SK-N-MC (cell line): ENCODE data around the gene RTN4RL1.

Experiments used
- DNase-seq: peaks from one replicate; pipeline ENCODE4 v3.0.0-alpha.2; 2011; ENCODE audit warnings: low read depth, low spot score
- H3K27ac ChIP-seq: fragments of 200-600 bp; sonication (generic); 2 replicates; pipeline ENCODE4 v1.5.1; 2016; ENCODE audit warnings: mixed run types
- H3K36me3 ChIP-seq: fragments of 200-600 bp; sonication (generic); 2 replicates; pipeline ENCODE4 v1.6.1; 2017; ENCODE audit warnings: antibody characterized with exemption, low read length, mixed read lengths; ENCODE audit not compliant: insufficient read depth
- H3K4me3 ChIP-seq: fragments of 200-600 bp; sonication (generic); 2 replicates; pipeline ENCODE4 v1.5.1; 2016
- H3K9ac ChIP-seq: fragments of 200-600 bp; sonication (generic); 2 replicates; pipeline ENCODE4 v1.8.0; 2017; ENCODE audit warnings: mixed run types, mixed read lengths; ENCODE audit not compliant: insufficient read length
- H3K9me3 ChIP-seq: fragments of 200-600 bp; sonication (generic); 2 replicates; pipeline ENCODE4 v1.6.1; 2017; ENCODE audit warnings: low read depth, mild to moderate bottlenecking, antibody characterized with exemption, low read length, moderate library complexity, mixed read lengths
- EZH2 ChIP-seq: fragments of 200-600 bp; sonication (generic); IDR thresholded peaks from one replicate; pipeline ENCODE4 v1.6.1; 2017; ENCODE audit warnings: antibody characterized with exemption
- FOXP2 ChIP-seq: optimal IDR thresholded peaks from 2 replicates; pipeline ENCODE3; 2011; ENCODE audit warnings: mild to moderate bottlenecking, moderate library complexity; ENCODE audit not compliant: insufficient read depth; ENCODE audit errors: extremely low read length, control extremely low read depth
- POLR2AphosphoS5 ChIP-seq: IDR thresholded peaks from 2 replicates; pipeline ENCODE4 v1.6.1; 2012; ENCODE audit warnings: mild to moderate bottlenecking, low read depth, low read length, borderline replicate concordance

Gene RTN4RL1

DNA sequence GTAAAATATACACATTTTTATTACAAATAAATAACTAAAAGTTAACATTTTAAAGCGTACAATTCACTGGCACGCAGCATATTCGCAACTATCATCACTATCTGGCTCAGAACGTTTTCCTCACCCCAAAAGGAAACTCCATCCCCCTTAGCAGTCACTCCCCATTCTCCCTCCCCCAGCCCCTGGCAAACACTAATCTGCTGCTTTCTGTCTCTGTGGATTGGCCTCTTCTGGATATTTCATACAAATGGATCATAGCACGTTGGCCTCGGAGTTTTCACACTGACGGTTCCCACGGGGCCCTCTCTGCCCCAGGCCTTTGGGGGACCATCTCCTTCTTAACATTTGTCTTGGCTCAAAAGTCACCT lies 64.6 kb downstream of the RTN4RL1 start:
- H3K9ac ChIP-seq: no peak overlapping the region
- no peak for DNase-seq
- TF ChIP-seq EZH2 (no peak), POLR2AphosphoS5 (no peak), FOXP2 (no peak)
- no peak overlapping the region for H3K4me3 ChIP-seq
- H3K9me3 ChIP-seq: no peaks in the 10 kb centered on the region
- no peaks in the 10 kb centered on the region for H3K36me3 ChIP-seq
- 0 out of 2 replicates have a peak overlapping the region, but pooled peaks have one; percentile 31 for H3K27ac ChIP-seq

DNA sequence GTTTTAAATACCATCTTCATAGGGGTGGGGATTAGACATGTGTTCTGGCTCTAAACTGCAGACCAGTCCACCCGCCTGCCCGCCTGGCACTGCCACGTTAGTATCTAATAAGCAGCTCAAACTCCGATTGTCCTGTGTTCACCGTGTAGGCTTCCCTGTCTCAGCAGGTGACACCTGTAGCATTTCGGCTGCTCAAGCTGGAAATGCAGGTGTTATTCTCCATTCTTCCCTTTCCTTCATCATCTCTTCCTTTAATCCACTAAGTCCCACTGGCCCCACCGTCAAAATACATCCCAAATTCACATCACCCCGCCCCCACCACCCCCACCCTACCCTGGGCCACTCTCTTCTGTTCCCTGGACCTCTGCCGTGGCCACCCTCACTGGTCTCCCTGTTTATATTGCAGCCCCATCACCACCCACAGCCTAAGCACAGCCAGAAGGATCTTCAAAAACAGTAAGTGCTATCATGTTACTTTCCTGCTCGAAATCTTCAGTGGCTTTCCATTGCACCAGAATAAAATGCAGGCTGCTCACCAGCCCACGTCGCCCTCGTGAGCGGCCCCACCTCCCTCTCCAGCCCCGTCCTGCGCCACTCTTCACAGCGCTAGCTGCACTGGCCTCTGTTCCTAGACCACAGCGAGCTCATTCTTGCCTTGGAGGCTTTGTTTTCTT lies 65.1 kb downstream of the RTN4RL1 start:
- Histone ChIP-seq H3K36me3 (no peaks in the 10 kb centered on the region), H3K4me3 (no peak overlapping the region), H3K27ac (no peak overlapping the region), H3K9me3 (no peaks in the 10 kb centered on the region), H3K9ac (no peak overlapping the region)
- DNase-seq: no peak
- TF ChIP-seq POLR2AphosphoS5: no peak
- TF ChIP-seq FOXP2: no peak
- TF ChIP-seq EZH2: no peak

DNA sequence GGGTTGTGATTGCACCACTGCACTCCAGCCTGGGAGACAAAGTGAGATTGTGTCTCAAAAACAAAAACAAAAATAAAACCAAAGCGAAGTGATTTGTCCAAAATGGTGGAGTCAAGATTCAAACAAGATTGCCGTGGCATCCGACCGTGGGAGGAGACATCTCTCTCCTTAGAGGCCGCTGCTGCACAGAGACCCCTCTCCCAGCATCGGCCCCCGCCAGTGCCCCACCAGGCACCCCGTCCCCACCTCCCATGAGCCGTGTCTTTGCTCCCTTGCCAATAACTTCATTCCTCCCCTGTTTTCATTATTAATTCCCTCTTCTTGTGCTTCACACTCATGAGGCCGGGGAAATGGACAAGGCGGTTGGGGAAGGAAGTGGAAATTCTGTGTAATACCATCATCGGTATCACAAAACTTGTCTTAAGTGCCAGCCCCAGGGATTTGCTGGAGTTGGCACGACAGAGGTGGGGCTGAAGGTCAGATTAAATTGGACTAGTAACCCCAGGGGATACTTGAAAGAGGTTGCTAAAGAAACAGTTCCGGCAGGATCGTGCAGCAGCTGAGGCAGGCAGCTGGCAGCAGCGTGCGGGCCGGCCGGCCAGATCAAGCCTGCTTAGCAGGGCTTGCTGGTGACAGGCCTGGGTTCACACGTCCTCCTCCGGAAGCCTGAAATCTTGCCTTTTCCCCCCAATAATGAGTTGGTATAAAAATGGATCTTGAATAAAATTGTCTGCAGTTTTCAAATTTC lies 66.8 kb downstream of the RTN4RL1 start:
- no peak overlapping the region for H3K4me3 ChIP-seq
- no peaks in the 10 kb centered on the region for H3K9me3 ChIP-seq
- peak overlapping the region; percentile 25; the same call in 1 of the 2 replicates for H3K27ac ChIP-seq
- TF ChIP-seq EZH2: no peak
- no peak for TF ChIP-seq POLR2AphosphoS5
- no peak for TF ChIP-seq FOXP2
- H3K36me3 ChIP-seq: no peaks in the 10 kb centered on the region
- no peak overlapping the region for H3K9ac ChIP-seq
- no peak for DNase-seq

DNA sequence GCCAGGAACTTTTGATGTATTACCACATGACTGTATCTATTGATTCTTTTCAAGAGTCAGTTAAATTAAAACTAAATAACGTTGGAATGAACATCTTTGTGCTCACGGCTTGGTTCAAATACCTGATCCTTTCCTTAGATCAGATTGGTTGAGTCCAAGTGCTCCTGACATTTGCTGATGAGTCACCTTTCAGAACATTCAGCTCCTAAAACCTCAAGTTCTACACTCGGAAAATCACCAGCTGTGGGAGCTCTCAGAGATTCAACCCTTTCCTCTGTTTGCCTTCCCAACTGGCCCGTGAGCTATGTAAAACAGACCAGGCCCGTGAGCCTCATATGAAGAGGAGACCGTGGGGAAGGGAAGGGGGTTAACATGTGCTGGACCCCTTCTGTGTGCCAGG lies 68.1 kb downstream of the RTN4RL1 start:
- no peak for TF ChIP-seq FOXP2
- no peak for TF ChIP-seq POLR2AphosphoS5
- TF ChIP-seq EZH2: no peak

DNA sequence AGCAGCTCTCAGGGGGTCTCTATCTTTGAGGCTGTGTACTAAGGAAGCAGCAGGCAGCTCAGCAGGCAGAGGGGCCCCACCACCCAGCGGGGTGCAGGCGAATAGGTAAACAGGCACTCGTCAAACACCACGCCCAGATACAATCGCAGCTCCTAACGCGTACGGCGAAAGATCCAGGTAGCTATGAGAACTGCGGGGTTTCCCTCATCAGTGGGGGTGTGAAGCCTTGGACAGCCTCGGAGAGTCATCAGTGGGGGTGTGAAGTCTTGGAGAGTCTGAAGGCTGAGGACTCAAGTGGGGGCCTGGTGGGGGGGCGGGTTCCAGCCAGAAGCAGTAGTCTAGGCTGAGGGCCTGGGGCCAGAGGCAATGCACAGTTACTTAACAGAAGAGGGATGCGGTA lies 69.0 kb downstream of the RTN4RL1 start:
- no peak overlapping the region for H3K27ac ChIP-seq
- H3K36me3 ChIP-seq: no peaks in the 10 kb centered on the region
- H3K9me3 ChIP-seq: no peaks in the 10 kb centered on the region
- no peak for DNase-seq
- TF ChIP-seq EZH2: no peak
- no peak overlapping the region for H3K4me3 ChIP-seq
- H3K9ac ChIP-seq: no peak overlapping the region

More for the DNA sequence above, 68.1 kb downstream of the RTN4RL1 start:
- Histone ChIP-seq H3K9me3 (no peaks in the 10 kb centered on the region), H3K4me3 (no peak overlapping the region), H3K27ac (no peak overlapping the region), H3K9ac (no peak overlapping the region), H3K36me3 (no peaks in the 10 kb centered on the region)
- DNase-seq: no peak

DNA sequence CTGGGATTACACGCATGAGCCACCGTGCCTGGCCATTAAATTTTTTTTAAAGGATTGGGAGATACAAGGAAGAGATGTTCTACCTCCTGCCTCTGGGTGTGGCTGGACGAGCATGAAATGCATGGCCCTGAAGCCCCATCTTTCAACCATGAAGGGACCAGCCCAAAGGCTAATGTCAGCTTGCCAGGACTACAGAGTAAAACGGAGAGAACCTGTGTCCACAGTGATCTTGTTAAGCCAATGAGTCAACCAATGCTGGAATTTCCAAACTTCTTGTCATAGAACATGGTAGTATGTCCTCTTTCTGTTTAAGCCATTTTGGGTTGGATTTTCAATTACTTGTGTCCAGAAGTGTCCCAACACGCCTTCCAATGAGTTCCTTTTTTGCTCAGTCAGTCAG lies 71.3 kb downstream of the RTN4RL1 start:
- Histone ChIP-seq H3K27ac (no peak overlapping the region), H3K9me3 (no peaks in the 10 kb centered on the region), H3K9ac (no peak overlapping the region), H3K36me3 (no peaks in the 10 kb centered on the region), H3K4me3 (no peak overlapping the region)
- TF ChIP-seq POLR2AphosphoS5 (no peak), FOXP2 (no peak), EZH2 (no peak)
- DNase-seq: no peak

DNA sequence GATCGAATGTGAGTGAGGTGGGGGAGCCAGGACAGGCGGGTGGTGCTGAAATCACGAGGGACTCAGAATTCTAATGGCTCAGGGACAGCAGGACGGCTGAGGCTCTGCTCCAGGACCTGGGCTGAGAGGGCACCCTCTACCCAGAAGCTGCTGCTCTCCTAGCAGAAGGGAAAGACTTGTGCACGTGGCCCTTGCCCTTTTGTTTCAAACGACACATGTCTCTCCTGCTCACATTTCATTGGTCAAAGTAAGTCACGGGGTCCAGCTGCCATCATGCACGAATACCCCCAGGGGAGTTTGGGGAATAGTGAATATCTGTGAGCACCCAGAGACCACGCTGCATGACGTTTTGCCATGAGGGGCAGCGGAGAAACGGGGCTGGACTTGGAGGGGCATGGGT lies 73.2 kb downstream of the RTN4RL1 start:
- H3K36me3 ChIP-seq: no peaks in the 10 kb centered on the region
- H3K27ac ChIP-seq: no peak overlapping the region
- TF ChIP-seq FOXP2 (no peak), EZH2 (no peak), POLR2AphosphoS5 (no peak)
- no peak for DNase-seq
- H3K4me3 ChIP-seq: no peak overlapping the region
- H3K9ac ChIP-seq: no peak overlapping the region
- H3K9me3 ChIP-seq: no peaks in the 10 kb centered on the region

DNA sequence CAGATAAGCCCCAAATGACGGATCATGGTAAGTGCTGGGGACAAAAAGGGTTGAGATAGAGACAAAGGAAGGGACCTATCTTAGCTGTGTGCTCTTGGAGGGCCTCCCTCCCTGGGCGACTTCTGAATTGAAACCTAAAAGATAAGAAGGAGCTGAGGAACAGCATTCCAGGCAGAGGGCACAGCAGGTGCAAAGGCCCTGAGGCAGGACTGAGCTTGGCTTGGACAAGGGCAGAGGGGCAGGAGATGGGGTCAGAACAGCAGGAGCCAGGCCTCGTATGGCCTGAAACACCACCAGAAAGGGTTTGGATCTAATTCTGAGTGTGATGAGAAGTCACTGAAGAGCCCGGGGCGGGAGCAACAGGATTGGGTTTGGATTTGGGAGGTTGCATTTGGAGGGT lies 75.4 kb downstream of the RTN4RL1 start:
- no peak for DNase-seq
- no peak overlapping the region for H3K9ac ChIP-seq
- no peak overlapping the region for H3K4me3 ChIP-seq
- H3K36me3 ChIP-seq: no peaks in the 10 kb centered on the region
- no peaks in the 10 kb centered on the region for H3K9me3 ChIP-seq
- H3K27ac ChIP-seq: no peak overlapping the region
- TF ChIP-seq POLR2AphosphoS5: no peak
- TF ChIP-seq EZH2: no peak
- TF ChIP-seq FOXP2: no peak

DNA sequence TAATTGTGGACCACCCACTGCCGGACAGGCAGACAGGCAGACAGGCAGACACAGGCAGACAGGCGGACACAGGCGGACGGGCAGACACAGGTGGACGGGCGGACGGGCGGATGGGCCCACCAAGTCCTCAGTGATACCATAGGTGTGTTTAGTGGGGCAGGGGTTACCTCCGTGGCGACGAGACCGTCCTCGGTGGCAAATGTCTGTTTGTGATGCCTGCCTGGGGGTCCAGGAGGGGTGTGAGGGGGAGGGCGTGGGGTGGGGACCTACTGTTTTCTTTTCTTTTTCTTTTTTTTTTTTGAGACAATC lies 76.7 kb downstream of the RTN4RL1 start:
- Histone ChIP-seq H3K9me3 (no peaks in the 10 kb centered on the region), H3K27ac (no peak overlapping the region), H3K9ac (no peak overlapping the region), H3K4me3 (no peak overlapping the region), H3K36me3 (no peaks in the 10 kb centered on the region)
- TF ChIP-seq POLR2AphosphoS5: no peak
- no peak for TF ChIP-seq EZH2
- no peak for TF ChIP-seq FOXP2
- DNase-seq: no peak
